DND-41 (cell line): ENCODE results near the gene RBM47.

Experiments used
- ATAC-seq: fragments of 200-7000 bp; cut with Tn5 transposase; 3 replicates; pipeline ENCODE4 v1.9.1; 2021; ENCODE audit warnings: low read depth; ENCODE audit not compliant: insufficient read depth
- DNase-seq: peaks from one replicate; pipeline ENCODE4 v3.0.0-alpha.2; 2020
- H2AFZ ChIP-seq: 2 replicates; pipeline ENCODE4 v1.6.0; 2012; ENCODE audit warnings: low read depth, low read length
- H3K27ac ChIP-seq: 2 replicates; pipeline ENCODE4 v1.5.1; 2012; ENCODE audit warnings: low read length, inconsistent platforms
- H3K27me3 ChIP-seq: fragments of 200-600 bp; sonication (generic); 2 replicates; pipeline ENCODE4 v1.6.0; 2012; ENCODE audit warnings: low read length, mild to moderate bottlenecking, inconsistent platforms; ENCODE audit not compliant: insufficient read depth, poor library complexity
- H3K36me3 ChIP-seq: 2 replicates; pipeline ENCODE4 v1.5.1; 2012; ENCODE audit warnings: low read length, inconsistent platforms; ENCODE audit not compliant: insufficient read depth
- H3K4me1 ChIP-seq: 2 replicates; pipeline ENCODE4 v1.5.1; 2012; ENCODE audit warnings: mild to moderate bottlenecking, low read length; ENCODE audit not compliant: insufficient read depth
- H3K4me2 ChIP-seq: 2 replicates; pipeline ENCODE4 v1.6.0; 2012; ENCODE audit warnings: mild to moderate bottlenecking, moderate library complexity, low read length, inconsistent platforms; ENCODE audit not compliant: insufficient read depth
- H3K4me3 ChIP-seq, 2 experiments: fragments of 200-600 bp in 1 of 2; shearing (Covaris generic) in 1 of 2; 2 replicates each; pipeline ENCODE4 v1.5.1; 2012 to 2016; ENCODE audit warnings: inconsistent platforms in 2 of 2, low read length in 2 of 2, mild to moderate bottlenecking in 2 of 2, low read depth in 1 of 2, moderate library complexity in 1 of 2
- H3K79me2 ChIP-seq: 2 replicates; pipeline ENCODE4 v1.6.0; 2012; ENCODE audit warnings: low read length, inconsistent platforms; ENCODE audit not compliant: insufficient read depth
- H3K9ac ChIP-seq: 2 replicates; pipeline ENCODE4 v1.6.0; 2012; ENCODE audit warnings: low read depth, mild to moderate bottlenecking, inconsistent platforms, low read length, moderate library complexity
- H3K9me3 ChIP-seq: 2 replicates; pipeline ENCODE4 v1.5.1; 2012; ENCODE audit warnings: low read length, moderate library complexity, mild to moderate bottlenecking, inconsistent platforms; ENCODE audit not compliant: insufficient read depth, severe bottlenecking
- H4K20me1 ChIP-seq: 2 replicates; pipeline ENCODE4 v1.6.0; 2012; ENCODE audit warnings: low read length; ENCODE audit not compliant: insufficient read depth
- CTCF ChIP-seq: IDR thresholded peaks from 2 replicates; pipeline ENCODE4 v1.5.1; 2012; ENCODE audit warnings: borderline replicate concordance, low read length, moderate library complexity, mild to moderate bottlenecking; ENCODE audit not compliant: poor library complexity, severe bottlenecking; ENCODE audit errors: extremely low read depth
- EZH2 ChIP-seq: IDR thresholded peaks from 3 replicates; pipeline ENCODE4 v1.6.1; 2012; ENCODE audit warnings: borderline replicate concordance, low read depth, mild to moderate bottlenecking, moderate library complexity, low read length, inconsistent platforms; ENCODE audit not compliant: severe bottlenecking

Gene RBM47

GRCh38 chr4:40612831-40613230, 16.8 kb downstream of the RBM47 start:
- ATAC-seq (no peak), DNase-seq (no peak)
- Histone ChIP-seq H3K9ac (no peak overlapping the region), H3K27me3 (no peaks in the 10 kb centered on the region), H4K20me1 (no peaks in the 10 kb centered on the region), H3K9me3 (no peaks in the 10 kb centered on the region), H3K79me2 (no peaks in the 10 kb centered on the region), H3K36me3 (no peaks in the 10 kb centered on the region), H3K4me3 (no peak overlapping the region), H3K4me1 (no peaks in the 10 kb centered on the region), H3K4me2 (no peak overlapping the region), H2AFZ (no peak overlapping the region), H3K27ac (no peak overlapping the region)
- TF ChIP-seq EZH2 (no peak), CTCF (no peak)

GRCh38 chr4:40612283-40612682, 17.4 kb downstream of the RBM47 start:
- Histone ChIP-seq H3K9me3 (no peaks in the 10 kb centered on the region), H3K4me1 (no peaks in the 10 kb centered on the region), H2AFZ (no peak overlapping the region), H3K27me3 (no peaks in the 10 kb centered on the region), H3K27ac (no peak overlapping the region), H3K9ac (no peak overlapping the region), H3K4me2 (no peak overlapping the region), H3K79me2 (no peaks in the 10 kb centered on the region), H3K4me3 (no peak overlapping the region), H3K36me3 (no peaks in the 10 kb centered on the region), H4K20me1 (no peaks in the 10 kb centered on the region)
- no peak for DNase-seq
- TF ChIP-seq CTCF, result no peak
- no peak for TF ChIP-seq EZH2
- ATAC-seq, result no peak

GRCh38 chr4:40608628-40609027, 21.0 kb downstream of the RBM47 start:
- Histone ChIP-seq H3K36me3 (no peaks in the 10 kb centered on the region), H3K4me1 (no peaks in the 10 kb centered on the region), H3K4me3 (no peak overlapping the region), H3K9me3 (no peaks in the 10 kb centered on the region), H3K79me2 (no peaks in the 10 kb centered on the region), H3K9ac (no peak overlapping the region), H2AFZ (no peak overlapping the region), H3K27ac (no peak overlapping the region), H4K20me1 (no peaks in the 10 kb centered on the region), H3K4me2 (no peak overlapping the region), H3K27me3 (no peaks in the 10 kb centered on the region)
- TF ChIP-seq CTCF (no peak), EZH2 (no peak)
- no peak for DNase-seq
- ATAC-seq, result no peak

GRCh38 chr4:40607221-40607620, 22.4 kb downstream of the RBM47 start:
- Histone ChIP-seq H3K4me3 (no peak overlapping the region), H3K27me3 (no peaks in the 10 kb centered on the region), H4K20me1 (no peaks in the 10 kb centered on the region), H3K27ac (no peak overlapping the region), H3K36me3 (no peaks in the 10 kb centered on the region), H3K9me3 (no peaks in the 10 kb centered on the region), H2AFZ (no peak overlapping the region), H3K4me2 (no peak overlapping the region), H3K4me1 (no peaks in the 10 kb centered on the region), H3K9ac (no peak overlapping the region), H3K79me2 (no peaks in the 10 kb centered on the region)
- no peak for ATAC-seq
- no peak for DNase-seq
- TF ChIP-seq EZH2, result no peak
- no peak for TF ChIP-seq CTCF
